CD4-positive, alpha-beta T cell treated with Interferon gamma for 1 hour (primary cell): ENCODE measurements around the gene GGTLC1.

Source experiments
- DNase-seq: peaks from one replicate; pipeline ENCODE4 v3.0.0-alpha.2; 2020

GGTLC1 gene

DNA sequence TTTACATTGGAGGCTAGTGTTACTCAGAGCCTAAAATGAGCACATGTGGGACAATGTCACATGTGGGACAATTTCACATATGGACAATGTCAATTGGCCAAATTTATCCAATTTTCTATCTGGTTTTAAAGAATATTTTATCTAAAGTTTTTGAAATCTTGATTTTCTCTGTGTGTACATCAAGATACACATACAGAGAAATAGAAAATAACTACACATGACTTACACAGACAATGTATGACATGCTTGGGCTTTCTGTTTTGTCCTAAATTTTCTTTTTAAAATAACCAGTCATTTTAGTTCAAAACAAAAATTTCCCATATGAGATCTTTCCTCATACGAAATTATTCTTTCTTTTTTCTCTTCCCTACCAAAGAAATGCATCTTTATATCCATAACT lies 24.6 kb downstream of the GGTLC1 start:
- DNase-seq: no peak

DNA sequence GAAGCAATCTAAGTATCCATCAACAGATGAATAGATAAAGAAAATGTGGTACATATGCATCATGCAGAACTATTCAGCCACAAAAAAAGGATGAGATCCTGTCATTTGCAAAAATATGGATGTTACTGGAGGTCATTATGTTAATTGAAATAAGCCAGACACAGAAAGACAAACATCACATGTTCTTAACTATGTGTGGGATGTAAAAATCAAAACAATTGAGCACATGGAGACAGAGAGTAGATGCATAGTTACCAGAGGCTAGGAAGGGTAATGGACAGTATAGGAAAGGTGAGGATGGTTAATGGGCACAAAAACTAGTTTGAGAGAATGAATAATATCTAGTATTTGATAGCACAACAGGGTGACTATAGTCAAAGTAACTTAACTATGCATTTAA lies 26.3 kb downstream of the GGTLC1 start:
- DNase-seq: no peak

DNA sequence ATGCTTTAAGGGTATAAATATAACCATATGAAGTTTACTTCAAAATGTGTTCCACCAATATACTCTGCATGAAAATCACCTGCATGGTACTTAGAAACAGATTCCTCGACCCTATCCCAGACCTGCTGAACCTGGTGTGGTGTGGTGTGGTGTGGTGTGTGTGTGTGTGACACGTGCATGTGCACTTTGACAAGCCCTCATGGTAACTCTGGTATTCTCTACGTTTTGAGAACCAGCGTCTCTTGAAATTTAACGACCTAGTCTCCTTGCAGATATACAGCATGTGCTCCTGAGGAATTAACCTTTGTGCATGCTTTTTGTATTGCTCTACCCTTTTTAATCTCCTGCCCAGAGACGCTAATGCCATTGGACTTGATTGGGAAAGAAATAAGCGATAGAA lies 29.5 kb downstream of the GGTLC1 start:
- no peak for DNase-seq

DNA sequence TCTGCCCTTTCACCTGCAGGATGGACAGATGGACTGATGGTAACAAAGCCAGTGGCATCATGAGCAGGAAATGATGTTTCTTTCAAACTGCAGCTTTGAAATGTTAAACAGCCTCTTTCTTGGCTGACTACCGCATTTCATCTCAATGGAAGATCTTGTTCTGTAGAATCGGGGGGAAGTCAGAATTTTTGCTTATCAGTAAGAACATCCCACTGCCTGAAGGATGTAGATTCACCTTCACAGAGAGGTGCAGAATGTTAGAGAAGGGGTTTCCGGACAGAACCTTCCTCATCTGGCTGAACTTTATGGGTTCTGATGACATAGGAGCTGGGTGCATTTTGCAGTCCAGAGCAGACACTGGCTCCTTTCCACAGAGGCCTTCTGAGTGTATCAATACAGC lies 32.7 kb downstream of the GGTLC1 start:
- DNase-seq: no peak

DNA sequence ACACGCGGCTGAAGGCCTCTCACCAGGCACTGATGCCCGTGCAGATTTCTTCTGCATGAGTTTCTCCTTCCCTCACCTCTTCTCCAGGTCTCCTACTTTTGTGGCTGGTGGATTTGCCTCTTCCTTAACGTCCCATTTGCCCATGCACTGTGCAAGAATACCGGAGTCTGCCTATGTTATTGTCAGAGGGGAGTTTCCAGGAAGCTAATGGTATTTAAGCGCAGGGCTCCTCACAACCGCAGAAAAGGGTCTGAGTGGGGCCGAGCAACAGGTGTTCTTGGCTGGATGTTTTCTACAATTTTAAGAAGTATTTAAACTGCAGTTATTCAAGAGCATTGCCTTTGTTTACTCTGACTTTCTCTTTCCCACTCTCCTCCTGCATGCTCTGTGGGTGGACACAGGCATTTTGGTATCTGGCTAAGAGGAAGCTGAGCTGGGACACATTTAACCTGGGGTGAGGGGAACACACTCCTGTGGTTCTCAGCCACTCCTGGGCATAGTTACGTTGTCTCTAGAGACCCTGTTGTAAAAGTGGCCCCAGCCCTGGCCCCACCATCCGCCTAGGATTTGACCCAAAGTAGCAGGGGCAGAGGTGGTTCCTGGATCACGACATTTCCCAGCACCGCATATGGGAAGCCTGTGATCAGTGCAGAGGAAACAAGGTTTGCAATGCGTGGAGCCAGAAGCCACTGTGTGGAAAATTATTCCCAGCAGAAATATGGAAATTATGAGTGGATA lies 34.4 kb downstream of the GGTLC1 start:
- no peak for DNase-seq

DNA sequence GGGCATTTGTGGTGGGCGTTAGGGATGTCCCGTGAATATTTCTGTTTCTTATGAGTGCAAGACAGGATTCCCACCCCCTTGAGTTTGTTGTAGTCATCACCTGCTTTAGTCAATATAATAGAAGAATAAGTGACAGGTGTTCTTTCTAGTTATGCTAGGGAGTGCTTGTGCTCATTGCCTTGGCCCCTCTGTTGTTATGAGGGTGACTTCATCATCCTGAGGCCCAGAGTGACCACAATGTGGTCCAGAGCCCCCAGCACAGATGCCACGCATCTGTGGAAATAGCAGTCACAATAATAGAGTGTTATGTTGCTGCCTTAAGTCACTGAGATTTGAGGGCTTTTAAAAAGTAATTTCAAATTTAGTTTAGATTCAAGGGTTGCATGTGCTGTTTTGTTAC lies 42.4 kb downstream of the GGTLC1 start:
- DNase-seq: no peak

DNA sequence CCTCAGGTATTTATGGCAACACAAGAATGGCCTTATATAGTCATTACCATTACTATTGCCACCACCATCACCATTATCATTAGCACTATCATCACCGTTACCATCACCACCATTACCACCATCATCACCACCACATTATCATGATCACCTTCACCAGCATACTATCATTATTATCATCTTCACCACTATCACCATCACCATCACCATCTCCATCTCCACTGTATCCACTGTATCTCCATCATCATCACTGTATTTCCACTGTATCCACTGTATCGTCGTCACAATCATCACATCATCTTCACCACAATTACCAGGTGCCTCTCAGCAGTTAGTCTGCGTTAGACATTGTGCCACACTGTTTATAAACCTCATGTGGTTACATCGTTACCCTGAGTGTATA lies 45.3 kb downstream of the GGTLC1 start:
- DNase-seq: no peak

DNA sequence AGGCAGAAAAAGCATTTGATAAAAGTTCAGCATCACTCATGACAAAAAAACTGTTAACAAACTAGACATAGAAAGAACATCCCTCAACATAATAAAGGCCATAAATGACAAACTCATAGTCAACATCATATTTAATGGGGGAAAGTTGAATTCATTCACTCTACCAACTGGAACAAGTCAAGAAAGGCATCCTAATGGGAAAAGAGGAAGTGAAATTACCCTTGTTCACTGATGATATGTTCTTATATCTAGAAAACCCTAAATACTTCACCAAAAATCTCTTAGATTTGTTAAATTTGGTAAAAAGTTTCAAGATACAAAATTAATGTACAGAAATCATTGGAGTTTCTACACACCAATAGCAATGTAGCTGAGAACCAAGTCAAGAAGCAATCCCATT lies 48.9 kb downstream of the GGTLC1 start:
- DNase-seq: no peak

DNA sequence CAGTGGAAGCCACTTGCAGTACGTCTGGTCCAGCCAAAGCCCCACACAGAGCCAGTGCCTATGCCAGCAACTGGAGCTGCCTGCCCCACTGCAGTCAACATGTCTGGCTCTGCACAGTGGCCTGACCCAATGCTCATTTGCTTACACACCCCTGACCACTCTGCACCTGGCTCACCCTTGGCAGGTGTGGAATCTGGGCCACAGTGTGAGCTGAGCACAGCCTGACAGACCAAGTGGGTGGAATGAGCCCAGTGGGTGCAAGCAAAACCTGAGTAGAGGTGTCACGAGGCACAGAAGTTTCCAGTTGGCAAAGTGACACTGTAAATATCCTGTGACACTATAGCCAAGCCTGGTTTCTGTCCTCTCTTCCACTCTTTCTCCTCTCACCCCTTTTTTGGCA lies 49.5 kb downstream of the GGTLC1 start:
- DNase-seq: no peak

DNA sequence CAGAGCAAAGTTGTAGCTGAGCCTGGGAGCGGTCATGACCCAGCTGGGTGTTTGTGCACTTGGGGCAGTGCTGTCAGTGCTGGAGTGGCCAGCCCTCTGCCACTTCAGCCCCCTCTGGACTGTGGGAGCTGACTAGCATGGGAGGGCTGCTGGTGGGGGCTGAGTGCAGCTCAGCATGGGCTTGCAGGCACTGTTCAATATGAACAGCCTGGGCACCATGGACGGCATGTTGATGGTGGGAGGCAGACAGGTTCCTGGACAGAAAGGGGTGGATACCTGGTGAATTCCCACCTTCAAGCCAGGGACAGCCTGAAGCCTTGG lies 50.5 kb downstream of the GGTLC1 start:
- DNase-seq: no peak

DNA sequence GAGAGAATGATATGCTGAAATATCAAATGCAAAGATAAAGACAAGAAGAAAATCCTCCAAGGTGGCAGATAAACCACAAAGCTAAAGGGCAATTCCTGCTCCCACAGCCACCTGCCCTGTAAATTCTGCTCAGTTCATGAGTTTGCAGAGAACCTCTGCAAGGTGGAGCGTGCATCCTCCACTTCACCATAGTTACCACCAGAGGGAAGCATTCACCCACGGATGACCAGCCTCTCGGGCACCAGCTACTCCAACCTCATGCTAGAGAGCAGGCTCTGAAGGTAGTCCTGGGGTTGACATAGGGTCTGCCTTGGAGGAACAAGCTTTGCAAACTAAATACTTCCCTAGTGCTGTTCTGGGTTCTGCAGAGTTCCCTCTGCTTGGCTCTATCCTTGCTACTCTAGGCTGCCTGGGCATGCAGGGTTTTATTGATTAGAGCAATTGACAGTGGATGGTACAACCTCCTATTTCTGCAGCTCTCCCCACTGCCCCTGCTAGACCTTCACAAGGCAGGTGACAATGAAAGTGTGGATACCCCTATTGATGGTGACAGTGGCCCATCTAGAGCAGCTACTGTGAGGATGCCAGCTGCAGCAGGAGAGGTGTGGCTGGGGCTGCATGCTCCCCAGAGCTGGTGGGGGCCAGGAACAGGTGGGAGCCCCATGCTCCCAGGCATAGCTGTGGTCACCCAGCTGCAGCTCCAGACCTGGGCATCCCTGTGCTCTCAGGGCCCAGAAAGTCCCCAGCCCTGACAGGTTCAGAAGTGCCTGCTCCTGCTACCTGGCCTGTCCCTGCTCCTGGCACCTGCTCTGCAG lies 51.1 kb downstream of the GGTLC1 start:
- peak; percentile 44 for DNase-seq
